Fibroblast of villous mesenchyme (primary cell): ENCODE measurements around the gene CRELD2. TPM values are rescaled to one million over a fixed set of nuclear protein-coding genes. Genes with fewer than 3 reads are reported as not detected.
A peak's percentile ranks its signal among the peaks of the same experiment; 100 is the strongest.

ENCODE experiments used
- DNase-seq: peaks from one replicate; pipeline ENCODE4 v3.0.0-alpha.2; 2010; ENCODE audit warnings: low read depth
- H3K4me3 ChIP-seq: 2 replicates; pipeline ENCODE4 v1.5.1; 2011; ENCODE audit warnings: low read depth, mild to moderate bottlenecking, low read length
- total RNA-seq: library from RNA; depleted of rRNA; stranded (reverse); fragments of >200 nt; gene quantifications from 2 replicates; pipeline ENCODE4 v1.2.3, GENCODE V29; 2012
- TF ChIP-seq, protein P1 (sequence below): IDR thresholded peaks from 2 replicates; pipeline ENCODE4 v1.5.1; 2012; ENCODE audit warnings: low read depth, mild to moderate bottlenecking, low read length; ENCODE audit not compliant: insufficient read depth

Gene CRELD2
- total RNA-seq, 1 donor, result 53.1 TPM

- TF ChIP-seq, protein P1, sequence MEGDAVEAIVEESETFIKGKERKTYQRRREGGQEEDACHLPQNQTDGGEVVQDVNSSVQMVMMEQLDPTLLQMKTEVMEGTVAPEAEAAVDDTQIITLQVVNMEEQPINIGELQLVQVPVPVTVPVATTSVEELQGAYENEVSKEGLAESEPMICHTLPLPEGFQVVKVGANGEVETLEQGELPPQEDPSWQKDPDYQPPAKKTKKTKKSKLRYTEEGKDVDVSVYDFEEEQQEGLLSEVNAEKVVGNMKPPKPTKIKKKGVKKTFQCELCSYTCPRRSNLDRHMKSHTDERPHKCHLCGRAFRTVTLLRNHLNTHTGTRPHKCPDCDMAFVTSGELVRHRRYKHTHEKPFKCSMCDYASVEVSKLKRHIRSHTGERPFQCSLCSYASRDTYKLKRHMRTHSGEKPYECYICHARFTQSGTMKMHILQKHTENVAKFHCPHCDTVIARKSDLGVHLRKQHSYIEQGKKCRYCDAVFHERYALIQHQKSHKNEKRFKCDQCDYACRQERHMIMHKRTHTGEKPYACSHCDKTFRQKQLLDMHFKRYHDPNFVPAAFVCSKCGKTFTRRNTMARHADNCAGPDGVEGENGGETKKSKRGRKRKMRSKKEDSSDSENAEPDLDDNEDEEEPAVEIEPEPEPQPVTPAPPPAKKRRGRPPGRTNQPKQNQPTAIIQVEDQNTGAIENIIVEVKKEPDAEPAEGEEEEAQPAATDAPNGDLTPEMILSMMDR, result no peak
- no peak for DNase-seq
- peak overlapping the region; percentile 69 for H3K4me3 ChIP-seq
These were observed 762 bp downstream of the CRELD2 start for GRCh38 chr22:49918911-49919881.

DNA sequence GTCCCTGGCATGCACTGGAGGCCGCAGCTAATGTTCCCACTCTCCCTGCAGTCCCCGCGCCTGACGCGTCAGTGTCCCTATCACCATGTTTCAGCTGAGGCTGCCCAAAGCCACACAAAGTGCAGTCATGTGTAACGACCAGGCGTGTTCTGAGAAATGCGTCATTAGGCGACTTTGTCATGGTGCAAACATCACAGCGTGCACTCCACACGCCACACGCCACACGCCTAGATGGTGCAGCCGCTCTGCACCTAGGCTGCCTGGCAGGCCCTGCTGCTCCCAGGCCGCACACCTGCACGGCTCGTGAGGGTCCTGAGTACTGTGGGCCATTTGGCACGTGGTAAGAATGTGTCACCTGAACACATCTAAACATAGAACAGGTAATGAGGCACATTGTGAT, 2.4 kb downstream of the CRELD2 start:
- H3K4me3 ChIP-seq, result no peak overlapping the region
- DNase-seq, result no peak
- TF ChIP-seq, protein P1, result no peak

DNA sequence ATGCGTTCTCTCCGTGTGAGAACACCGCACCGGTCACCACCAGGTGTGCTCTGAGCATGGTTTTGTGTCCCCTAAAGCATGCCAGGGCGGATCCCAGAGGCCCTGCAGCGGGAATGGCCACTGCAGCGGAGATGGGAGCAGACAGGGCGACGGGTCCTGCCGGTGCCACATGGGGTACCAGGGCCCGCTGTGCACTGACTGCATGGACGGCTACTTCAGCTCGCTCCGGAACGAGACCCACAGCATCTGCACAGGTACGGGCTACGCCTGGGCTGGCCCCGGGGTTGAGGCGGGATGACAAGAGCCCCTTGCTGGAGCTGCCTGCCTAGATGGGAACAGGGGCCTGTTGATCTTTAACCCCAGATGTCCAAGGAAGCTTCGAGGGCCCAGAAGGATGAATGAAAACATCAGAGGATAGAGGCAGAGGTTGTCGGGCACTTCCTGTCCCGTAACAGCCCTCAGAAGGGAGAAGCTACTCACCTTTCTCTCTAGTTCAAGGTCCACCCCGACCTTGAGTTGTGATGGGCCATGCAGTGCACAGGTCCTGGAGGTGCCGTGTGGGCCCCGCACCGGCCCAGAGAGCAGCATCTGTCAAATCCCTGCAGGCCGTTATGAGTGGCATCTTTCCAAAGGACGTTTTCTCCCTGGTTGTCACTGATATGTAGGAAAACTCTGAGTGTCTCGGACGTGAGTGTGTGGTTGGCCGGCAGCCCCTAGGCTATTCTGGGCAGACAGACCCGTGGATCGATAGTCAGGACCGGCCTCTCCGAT, 3.3 kb downstream of the CRELD2 start:
- TF ChIP-seq, protein P1, result no peak
- H3K4me3 ChIP-seq, result no peak overlapping the region
- no peak for DNase-seq

GRCh38 chr22:49922484-49922883, 4.0 kb downstream of the CRELD2 start:
- TF ChIP-seq, protein P1, result no peak

DNA sequence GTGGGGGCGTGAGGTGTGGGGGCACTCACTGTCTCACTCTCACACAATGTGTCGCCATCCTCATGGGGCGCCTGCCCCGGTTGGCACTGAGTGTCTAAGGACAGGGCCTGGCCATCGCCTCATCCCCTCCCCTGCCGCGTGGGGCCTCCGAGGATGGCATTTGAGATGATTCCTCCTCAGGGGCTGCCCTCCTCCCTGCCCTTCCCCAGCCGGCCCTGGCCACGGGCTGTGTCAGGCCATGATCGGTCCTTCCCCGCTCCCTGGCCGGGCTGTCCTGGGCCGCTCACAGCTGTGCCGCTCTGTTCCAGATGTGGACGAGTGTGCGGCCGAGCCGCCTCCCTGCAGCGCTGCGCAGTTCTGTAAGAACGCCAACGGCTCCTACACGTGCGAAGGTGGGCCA, 4.5 kb downstream of the CRELD2 start:
- no peak overlapping the region for H3K4me3 ChIP-seq
- TF ChIP-seq, protein P1, result no peak
- no peak for DNase-seq

More at GRCh38 chr22:49922484-49922883, 4.0 kb downstream of the CRELD2 start:
- H3K4me3 ChIP-seq, result no peak overlapping the region
- no peak for DNase-seq

DNA sequence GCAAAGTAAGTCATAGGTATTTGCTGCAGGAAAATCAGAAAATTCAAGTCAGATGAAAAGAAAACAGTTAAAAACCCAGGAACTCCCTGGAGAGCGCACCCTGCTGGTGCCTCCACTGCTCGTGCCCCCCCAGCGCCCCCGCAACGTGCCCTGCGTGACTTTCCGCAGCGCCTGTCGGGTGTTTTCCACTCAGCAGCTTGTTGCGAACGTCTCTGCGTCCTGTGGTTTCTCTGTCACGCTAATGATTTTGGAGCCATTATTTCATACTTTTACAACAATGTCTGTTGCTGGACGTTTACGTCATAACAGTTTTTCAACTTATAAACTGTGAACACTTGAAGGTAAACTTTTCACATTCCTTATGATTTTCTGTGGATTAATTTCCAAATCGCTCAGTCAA, 5.0 kb downstream of the CRELD2 start:
- no peak overlapping the region for H3K4me3 ChIP-seq
- DNase-seq, result no peak
- TF ChIP-seq, protein P1, result peak; percentile 14
